GM12874 (cell line): ENCODE data around the gene ABHD17C.

Experiments used
- CTCF ChIP-seq: IDR thresholded peaks from 2 replicates; pipeline ENCODE4 v1.5.1; 2011; ENCODE audit warnings: low read depth, mild to moderate bottlenecking, control low read depth, low read length, moderate library complexity; ENCODE audit not compliant: insufficient read depth

The ABHD17C gene

GRCh38 chr15:80712956-80713355 is 17.8 kb downstream of the ABHD17C start:
- TF ChIP-seq CTCF, result no peak

GRCh38 chr15:80721476-80721875 is 26.4 kb downstream of the ABHD17C start:
- no peak for TF ChIP-seq CTCF

GRCh38 chr15:80722811-80723210 is 27.7 kb downstream of the ABHD17C start:
- TF ChIP-seq CTCF, result no peak

GRCh38 chr15:80727196-80727595 is 32.1 kb downstream of the ABHD17C start:
- TF ChIP-seq CTCF, result no peak

- no peak for TF ChIP-seq CTCF
These were observed 32.5 kb downstream of the ABHD17C start for GRCh38 chr15:80727596-80727995.

- TF ChIP-seq CTCF, result no peak
These were observed 35.3 kb downstream of the ABHD17C start for GRCh38 chr15:80730387-80730786.

GRCh38 chr15:80730926-80731325 is 35.8 kb downstream of the ABHD17C start:
- TF ChIP-seq CTCF, result no peak

GRCh38 chr15:80732167-80732566 is 37.1 kb downstream of the ABHD17C start:
- TF ChIP-seq CTCF, result no peak
